B cell (primary cell): ENCODE data around the gene CD33. TPM values are rescaled to one million over a fixed set of nuclear protein-coding genes. Genes with fewer than 3 reads are reported as not detected.

ENCODE experiments used
- ATAC-seq: fragments of 200-7000 bp; cut with Tn5 transposase; one replicate; pipeline ENCODE4 v1.10.0; 2021; ENCODE audit warnings: low read depth, mild to moderate bottlenecking, moderate number of reproducible peaks, moderate library complexity
- CTCF ChIA-PET: fragments of 350-600 bp; sonication (Branson Sonifier 250); formaldehyde crosslinking; loops from one replicate; lab custom pipeline; 2021; ENCODE audit warnings: antibody characterized with exemption, inconsistent platforms; lab: Charles Lee
- POLR2A ChIA-PET: fragments of 350-600 bp; sonication (Branson Sonifier 250); formaldehyde crosslinking; loops from one replicate; lab custom pipeline; 2021; ENCODE audit warnings: antibody characterized with exemption; lab: Charles Lee
- DNase-seq: peaks from one replicate; pipeline ENCODE4 v3.0.0; 2013
- H2AFZ ChIP-seq: 2 replicates; pipeline ENCODE4 v1.6.1; 2012; ENCODE audit warnings: mild to moderate bottlenecking, low read depth, low read length; ENCODE audit not compliant: insufficient read depth, poor library complexity, severe bottlenecking
- H3K27ac ChIP-seq, 2 donors: 1 replicate in 1 of 2; 2 replicates in 1 of 2; pipeline ENCODE4 v1.5.1; 2012 to 2013; ENCODE audit warnings: low read length in 2 of 2, mild to moderate bottlenecking in 2 of 2, moderate library complexity in 1 of 2
- H3K27me3 ChIP-seq, 4 experiments: fragments of 200-600 bp in 1 of 4; sonication (generic) in 1 of 4; replicated peaks in 1 of 4; 1 replicate in 2 of 4; 2 replicates in 2 of 4; pipeline versions ENCODE4 v1.6.1 to v1.7.0; 2013 to 2016; ENCODE audit warnings: low read length in 3 of 4, mild to moderate bottlenecking in 2 of 4, mixed read lengths in 1 of 4, moderate library complexity in 1 of 4; ENCODE audit not compliant: insufficient read depth in 4 of 4, control insufficient read depth in 3 of 4; ENCODE audit errors: control extremely low read depth in 1 of 4
- H3K36me3 ChIP-seq, 2 experiments: replicated peaks in 1 of 2; 1 replicate in 1 of 2; 2 replicates in 1 of 2; pipeline versions ENCODE4 v1.6.1 to v1.7.1; 2013; ENCODE audit warnings: low read length in 1 of 2; ENCODE audit not compliant: insufficient read depth in 2 of 2, control insufficient read depth in 1 of 2; ENCODE audit errors: control extremely low read depth in 1 of 2, extremely low read depth in 1 of 2
- H3K4me1 ChIP-seq, 2 donors: fragments of 200-600 bp in 1 of 2; sonication (generic) in 1 of 2; 1 replicate in 1 of 2; 2 replicates in 1 of 2; pipeline versions ENCODE4 v1.5.1 to v1.6.1; 2013 to 2017; ENCODE audit warnings: low read length in 2 of 2; ENCODE audit not compliant: control insufficient read depth in 2 of 2, insufficient read depth in 2 of 2
- H3K4me2 ChIP-seq: replicated peaks from 2 replicates; pipeline ENCODE3; 2012; ENCODE audit warnings: mild to moderate bottlenecking, low read depth, low read length; ENCODE audit not compliant: poor library complexity, severe bottlenecking
- H3K4me3 ChIP-seq, 5 experiments: fragments of 200-600 bp in 1 of 5; sonication (generic) in 1 of 5; 1 replicate in 3 of 5; 2 replicates in 2 of 5; pipeline versions ENCODE4 v1.5.1 to v1.7.0; 2011 to 2016; ENCODE audit warnings: low read length in 4 of 5, mild to moderate bottlenecking in 4 of 5, low read depth in 2 of 5, control low read depth in 1 of 5, moderate library complexity in 1 of 5; ENCODE audit not compliant: insufficient read depth in 1 of 5; ENCODE audit errors: control extremely low read depth in 1 of 5, extremely low read depth in 1 of 5
- H3K79me2 ChIP-seq: fragments of 200-600 bp; sonication (generic); one replicate; pipeline ENCODE4 v1.6.0; 2016; ENCODE audit warnings: low read length; ENCODE audit not compliant: control insufficient read depth, insufficient read depth
- H3K9ac ChIP-seq: fragments of 200-600 bp; sonication (generic); 2 replicates; pipeline ENCODE4 v1.6.1; 2017; ENCODE audit warnings: mild to moderate bottlenecking, low read length, moderate library complexity
- H3K9me3 ChIP-seq, 3 donors: one replicate each; pipeline versions ENCODE4 v1.6.1 to v1.7.1; 2013; ENCODE audit warnings: low read length in 2 of 3; ENCODE audit not compliant: control insufficient read depth in 2 of 3, insufficient read depth in 1 of 3; ENCODE audit errors: control extremely low read depth in 1 of 3
- H4K20me1 ChIP-seq: 2 replicates; pipeline ENCODE4 v1.6.0; 2012; ENCODE audit warnings: mild to moderate bottlenecking, low read length; ENCODE audit not compliant: insufficient read depth, control insufficient read depth, poor library complexity, severe bottlenecking
- H3K27ac Mint-ChIP-seq: one replicate; pipeline ENCODE4 v1.8.0; 2021; ENCODE audit warnings: mixed read lengths
- H3K27me3 Mint-ChIP-seq: one replicate; pipeline ENCODE4 v1.8.0; 2021; ENCODE audit warnings: mixed read lengths
- H3K4me1 Mint-ChIP-seq: one replicate; pipeline ENCODE4 v1.8.0; 2021; ENCODE audit warnings: mixed read lengths
- H3K4me3 Mint-ChIP-seq: one replicate; pipeline ENCODE4 v1.8.0; 2021; ENCODE audit warnings: mixed read lengths
- H3K9me3 Mint-ChIP-seq: one replicate; pipeline ENCODE4 v1.8.0; 2022; ENCODE audit warnings: mixed read lengths; ENCODE audit not compliant: insufficient read depth
- EZH2 ChIP-seq: IDR thresholded peaks from 2 replicates; pipeline ENCODE4 v1.6.1; 2012; ENCODE audit warnings: borderline replicate concordance, low read depth, mild to moderate bottlenecking, moderate library complexity, low read length; ENCODE audit not compliant: insufficient read depth, poor library complexity, severe bottlenecking
- WGBS: methylation state at CpG from one replicate; pipeline ENCODE4 v1.1.5; 2013; ENCODE audit warnings: missing lambda C conversion rate; ENCODE audit not compliant: insufficient coverage; 5-methylcytosine and 5-hydroxymethylcytosine counted together
- intact Hi-C: fragments of 100-400 bp; cut with micrococcal nuclease; formaldehyde crosslinking; loops from one replicate; pipeline ENCODE4 v1.10.0; 2022
- polyA plus RNA-seq: library from polyadenylated mRNA; depleted of rRNA; stranded (reverse); fragments of >200 nt; gene quantifications from 2 replicates; pipeline ENCODE4 v1.2.3, GENCODE V29; 2012
- total RNA-seq, 2 donors: library from RNA; stranded (reverse); fragments of 120-200 nt in 1 of 2; gene quantifications; 1 replicate in 1 of 2; 2 replicates in 1 of 2; pipeline versions ENCODE4 v1.2.3 to v1.2.4, GENCODE V29; 2013 to 2022
- TF ChIP-seq, protein P1 (sequence below): fragments of 200-600 bp; IDR thresholded peaks from one replicate; pipeline ENCODE4 v1.8.0; 2022; ENCODE audit warnings: antibody characterized with exemption, mild to moderate bottlenecking

The CD33 gene
- total and polyA plus RNA-seq, 2 donors (not counting 1 experiment from before 2014, with no cell fraction given) = 1.3 TPM; not detected in 1

- peaks cover 6% of the 10 kb centered on the region for H3K27me3 Mint-ChIP-seq
- H3K9me3 ChIP-seq = no peaks in the 10 kb centered on the region
- no peak overlapping the region for H3K27ac ChIP-seq
- peaks cover 0 to 2% (median 0%) of the 10 kb centered on the region in 4 experiments for H3K27me3 ChIP-seq
- DNase-seq (no peak), ATAC-seq (no peak)
- 92% methylated on average over 2 of the region's 9 CpGs for WGBS
- no peak overlapping the region for H3K4me3 ChIP-seq
- H3K9ac ChIP-seq = no peak overlapping the region
- intact Hi-C loops = no loop called here
- H3K4me1 Mint-ChIP-seq = no peaks in the 10 kb centered on the region
- H3K4me1 ChIP-seq = no peaks in the 10 kb centered on the region
- H3K27ac Mint-ChIP-seq = no peak overlapping the region
- H2AFZ ChIP-seq = no peak overlapping the region
- H4K20me1 ChIP-seq = no peaks in the 10 kb centered on the region
- no peak overlapping the region for H3K4me3 Mint-ChIP-seq
- H3K36me3 ChIP-seq = no peaks in the 10 kb centered on the region
- ChIA-PET CTCF (no interaction called here), POLR2A (no interaction called here)
- no peaks in the 10 kb centered on the region for H3K9me3 Mint-ChIP-seq
- no peak overlapping the region for H3K4me2 ChIP-seq
- TF ChIP-seq, protein P1, sequence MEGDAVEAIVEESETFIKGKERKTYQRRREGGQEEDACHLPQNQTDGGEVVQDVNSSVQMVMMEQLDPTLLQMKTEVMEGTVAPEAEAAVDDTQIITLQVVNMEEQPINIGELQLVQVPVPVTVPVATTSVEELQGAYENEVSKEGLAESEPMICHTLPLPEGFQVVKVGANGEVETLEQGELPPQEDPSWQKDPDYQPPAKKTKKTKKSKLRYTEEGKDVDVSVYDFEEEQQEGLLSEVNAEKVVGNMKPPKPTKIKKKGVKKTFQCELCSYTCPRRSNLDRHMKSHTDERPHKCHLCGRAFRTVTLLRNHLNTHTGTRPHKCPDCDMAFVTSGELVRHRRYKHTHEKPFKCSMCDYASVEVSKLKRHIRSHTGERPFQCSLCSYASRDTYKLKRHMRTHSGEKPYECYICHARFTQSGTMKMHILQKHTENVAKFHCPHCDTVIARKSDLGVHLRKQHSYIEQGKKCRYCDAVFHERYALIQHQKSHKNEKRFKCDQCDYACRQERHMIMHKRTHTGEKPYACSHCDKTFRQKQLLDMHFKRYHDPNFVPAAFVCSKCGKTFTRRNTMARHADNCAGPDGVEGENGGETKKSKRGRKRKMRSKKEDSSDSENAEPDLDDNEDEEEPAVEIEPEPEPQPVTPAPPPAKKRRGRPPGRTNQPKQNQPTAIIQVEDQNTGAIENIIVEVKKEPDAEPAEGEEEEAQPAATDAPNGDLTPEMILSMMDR = no peak
- TF ChIP-seq EZH2 = no peak
- no peaks in the 10 kb centered on the region for H3K79me2 ChIP-seq
These were observed 29.6 kb upstream of the CD33 start for GRCh38 chr19:51195316-51195586.

DNA sequence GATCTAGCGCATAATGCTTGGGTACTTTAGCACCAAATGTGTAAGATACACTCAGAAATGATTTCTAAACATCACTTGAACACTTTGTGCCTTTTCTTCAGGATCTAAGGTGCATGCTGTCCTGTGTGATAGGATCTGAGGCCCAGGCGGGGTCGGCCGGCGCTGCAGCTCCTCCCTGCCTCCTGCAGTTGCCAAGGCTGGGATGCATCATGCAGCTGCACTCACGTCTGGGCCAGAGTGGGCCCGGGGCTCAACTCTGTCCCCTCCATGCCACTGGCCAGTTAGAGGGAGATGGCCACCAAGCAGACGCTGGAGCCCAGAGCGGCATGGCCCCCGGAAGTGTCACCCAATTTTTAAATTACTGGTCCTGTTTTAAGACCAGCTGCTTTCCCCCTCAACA, 29.3 kb upstream of the CD33 start:
- 98% methylated on average over 9 of the region's 10 CpGs for WGBS
- TF ChIP-seq, protein P1 = no peak
- TF ChIP-seq EZH2 = no peak
- ATAC-seq = no peak
- Histone ChIP-seq H3K27me3 (peaks cover 0 to 5% (median 0%) of the 10 kb centered on the region in 4 experiments), H3K79me2 (no peaks in the 10 kb centered on the region), H3K36me3 (no peaks in the 10 kb centered on the region), H3K4me3 (no peak overlapping the region), H3K9me3 (no peaks in the 10 kb centered on the region), H2AFZ (no peak overlapping the region), H4K20me1 (no peaks in the 10 kb centered on the region), H3K27ac (no peak overlapping the region), H3K4me2 (no peak overlapping the region), H3K4me1 (no peaks in the 10 kb centered on the region), H3K9ac (no peak overlapping the region)
- no peak overlapping the region for H3K27ac Mint-ChIP-seq
- intact Hi-C loops = no loop called here
- no peak overlapping the region for H3K4me3 Mint-ChIP-seq
- ChIA-PET CTCF (no interaction called here), POLR2A (no interaction called here)
- H3K9me3 Mint-ChIP-seq = no peaks in the 10 kb centered on the region
- DNase-seq = no peak
- H3K4me1 Mint-ChIP-seq = no peaks in the 10 kb centered on the region
- peaks cover 10% of the 10 kb centered on the region for H3K27me3 Mint-ChIP-seq
